GM10248 (cell line): Measurements from ENCODE around the gene NDUFA5.

ENCODE experiments used
- CTCF ChIA-PET: fragments of 300-600 bp; sonication (Branson Sonifier 250); formaldehyde crosslinking; extraction: SDS; loops from one replicate; lab custom pipeline; 2021; ENCODE audit warnings: antibody characterized with exemption; lab: Yijun Ruan, JAX
- POLR2A ChIA-PET: fragments of 350-650 bp; sonication (Branson Sonifier 250); formaldehyde crosslinking; extraction: SDS; loops from one replicate; lab custom pipeline; 2020; ENCODE audit warnings: antibody characterized with exemption; lab: Yijun Ruan, JAX
- DNase-seq: peaks from one replicate; pipeline ENCODE4 v3.0.0; 2012; ENCODE audit errors: extremely low spot score
- CTCF ChIP-seq: IDR thresholded peaks from 2 replicates; pipeline ENCODE4 v1.5.1; 2012; ENCODE audit warnings: mild to moderate bottlenecking, low read depth; ENCODE audit errors: extremely low read depth, missing control alignments, control extremely low read depth

The NDUFA5 gene

DNA sequence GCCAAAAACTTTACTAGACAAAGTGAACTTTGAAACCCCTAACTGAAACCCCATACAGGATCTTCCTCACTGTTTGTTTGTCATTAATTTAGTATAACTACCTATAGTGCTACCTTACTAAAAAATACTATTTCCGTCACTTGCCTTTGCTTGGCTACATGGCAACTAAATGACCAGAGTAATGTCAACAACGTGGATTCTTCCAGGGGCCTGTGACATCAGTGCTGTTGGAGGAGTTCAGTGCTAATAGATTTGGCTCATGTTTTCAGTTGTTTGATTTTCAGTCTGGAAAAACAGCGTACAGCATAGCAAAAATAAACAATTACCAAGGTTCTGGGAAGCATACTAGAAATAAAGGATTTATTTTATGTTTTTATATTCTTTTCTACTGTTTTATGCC, 41.0 kb upstream of the NDUFA5 start:
- DNase-seq = no peak
- ChIA-PET POLR2A (no interaction called here), CTCF (no interaction called here)
- TF ChIP-seq CTCF = no peak

DNA sequence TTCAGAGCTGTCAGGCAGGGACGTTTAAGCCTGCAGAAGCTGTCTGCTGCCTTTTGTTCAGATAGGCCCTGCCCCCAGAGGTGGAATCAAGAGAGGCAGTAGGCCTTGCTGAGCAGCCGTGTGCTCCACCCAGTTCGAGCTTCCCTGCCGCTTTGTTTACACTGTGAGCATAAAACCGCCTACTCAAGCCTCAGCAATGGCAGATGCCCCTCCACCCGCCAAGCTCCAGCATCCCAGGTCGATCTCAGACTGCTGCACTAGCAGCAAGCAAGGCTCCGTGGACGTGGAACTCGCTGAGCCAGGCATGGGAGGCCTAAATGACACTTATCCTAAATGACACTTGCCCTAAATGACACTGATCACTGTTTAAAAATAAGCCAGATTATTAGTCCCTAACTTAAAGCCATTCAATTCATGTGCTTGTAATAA, 37.2 kb upstream of the NDUFA5 start:
- no peak for DNase-seq
- no peak for TF ChIP-seq CTCF
- CTCF ChIA-PET = interaction anchor here (0.9 to 1.4 kb wide), 2 partner anchors 12 to 30 kb away, joined by 3 to 4 read pairs; no protein-coding TSS in a partner anchor
- POLR2A ChIA-PET = no interaction called here

DNA sequence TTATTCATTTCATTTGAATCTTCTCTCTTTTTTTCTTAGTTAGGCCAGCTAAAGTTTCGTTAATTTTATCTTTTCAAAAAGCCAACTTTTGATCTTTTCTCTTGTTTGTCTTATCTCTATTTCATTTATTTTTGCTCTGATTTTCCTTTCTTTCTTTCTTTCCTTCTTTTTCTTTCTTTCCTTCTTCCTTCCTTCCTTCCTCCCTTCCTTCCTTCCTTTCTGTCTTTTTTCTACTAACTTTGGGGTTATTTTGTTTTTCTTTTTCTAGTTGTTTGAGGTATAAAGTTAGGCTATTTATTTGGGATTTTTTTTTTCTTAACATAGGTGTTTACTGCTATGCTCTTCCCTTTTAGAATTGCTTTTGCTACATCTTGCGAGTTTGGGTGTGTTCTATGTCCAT, 30.8 kb upstream of the NDUFA5 start:
- no peak for TF ChIP-seq CTCF
- no peak for DNase-seq
- POLR2A ChIA-PET = no interaction called here
- CTCF ChIA-PET = no interaction called here

GRCh38 chr7:123583821-123584220, 26.2 kb upstream of the NDUFA5 start:
- POLR2A ChIA-PET = interaction anchor here (0.7 kb wide), 1 partner anchor 27 kb away, joined by 3 read pairs; no protein-coding TSS in a partner anchor
- CTCF ChIA-PET = interaction anchor here (1.6 to 3.2 kb wide), 3 partner anchors 11 to 288 kb away, joined by 5 to 11 read pairs (median 7); no protein-coding TSS in a partner anchor
- no peak for TF ChIP-seq CTCF
- DNase-seq = no peak

DNA sequence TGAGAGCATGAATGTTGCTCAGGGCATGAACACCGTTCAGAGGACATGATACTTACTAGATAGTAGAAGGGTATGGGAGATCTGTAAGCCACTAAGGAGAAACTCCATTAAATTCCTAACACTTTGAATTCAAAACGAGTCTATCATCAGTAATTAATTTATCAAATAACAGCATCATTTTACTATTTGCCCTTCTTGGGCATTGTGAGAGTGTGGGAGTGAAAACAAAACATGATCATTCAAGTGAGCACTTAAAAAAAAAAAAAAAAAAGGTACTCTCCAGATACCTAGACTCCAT, 23.5 kb upstream of the NDUFA5 start:
- no peak for DNase-seq
- CTCF ChIA-PET = interaction anchor here (0.9 to 3.2 kb wide), 5 partner anchors 42 to 291 kb away, joined by 3 to 11 read pairs (median 3); no protein-coding TSS in a partner anchor
- no peak for TF ChIP-seq CTCF
- POLR2A ChIA-PET = no interaction called here

GRCh38 chr7:123580406-123581161, 23.0 kb upstream of the NDUFA5 start:
- TF ChIP-seq CTCF = peak; percentile 42
- ChIA-PET POLR2A (no interaction called here), CTCF (interaction anchor here (1.3 to 1.6 kb wide), 3 partner anchors 41 to 86 kb away, joined by 3 to 4 read pairs (median 3); no protein-coding TSS in a partner anchor)
- no peak for DNase-seq
